ENCODE results near the gene TACR1. TPM values are rescaled to one million over a fixed set of nuclear protein-coding genes. Genes with fewer than 3 reads are reported as not detected.
"Not testable (repeated sequence)": the region's sequence is repeated elsewhere in the genome, so short reads cannot be mapped to it uniquely, and the experiment has no call there.

The TACR1 gene
- total RNA-seq, 4 donors from 2014 or later: 3.3 to 10.8 (median 5.3) TPM

DNA sequence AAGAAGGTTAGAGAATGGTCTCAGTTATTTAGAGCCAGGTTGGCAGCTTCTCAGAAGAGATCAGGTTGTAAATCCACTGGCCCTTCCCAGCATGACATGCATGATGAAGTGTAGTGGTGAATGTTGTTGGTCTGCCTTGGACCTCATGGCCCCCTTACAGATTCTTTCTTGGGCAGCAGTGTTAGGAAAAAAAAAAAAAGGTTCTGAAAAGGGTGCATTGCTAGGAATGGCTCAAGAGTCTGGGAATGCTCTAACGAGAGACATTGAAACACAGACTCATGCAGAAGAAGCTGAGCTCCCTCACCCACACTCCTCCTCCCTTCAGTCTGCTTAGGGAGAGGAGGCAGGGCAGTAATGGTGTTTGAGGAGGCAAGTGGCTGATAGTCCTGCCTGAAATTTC, 135.4 kb downstream of the TACR1 start:
- TF ChIP-seq POLR2A (IDR thresholded peaks at IDR 0.05) (no peak), EP300 (IDR thresholded peaks at IDR 0.05) (no peak)
- TF ChIP-seq, protein P1, sequence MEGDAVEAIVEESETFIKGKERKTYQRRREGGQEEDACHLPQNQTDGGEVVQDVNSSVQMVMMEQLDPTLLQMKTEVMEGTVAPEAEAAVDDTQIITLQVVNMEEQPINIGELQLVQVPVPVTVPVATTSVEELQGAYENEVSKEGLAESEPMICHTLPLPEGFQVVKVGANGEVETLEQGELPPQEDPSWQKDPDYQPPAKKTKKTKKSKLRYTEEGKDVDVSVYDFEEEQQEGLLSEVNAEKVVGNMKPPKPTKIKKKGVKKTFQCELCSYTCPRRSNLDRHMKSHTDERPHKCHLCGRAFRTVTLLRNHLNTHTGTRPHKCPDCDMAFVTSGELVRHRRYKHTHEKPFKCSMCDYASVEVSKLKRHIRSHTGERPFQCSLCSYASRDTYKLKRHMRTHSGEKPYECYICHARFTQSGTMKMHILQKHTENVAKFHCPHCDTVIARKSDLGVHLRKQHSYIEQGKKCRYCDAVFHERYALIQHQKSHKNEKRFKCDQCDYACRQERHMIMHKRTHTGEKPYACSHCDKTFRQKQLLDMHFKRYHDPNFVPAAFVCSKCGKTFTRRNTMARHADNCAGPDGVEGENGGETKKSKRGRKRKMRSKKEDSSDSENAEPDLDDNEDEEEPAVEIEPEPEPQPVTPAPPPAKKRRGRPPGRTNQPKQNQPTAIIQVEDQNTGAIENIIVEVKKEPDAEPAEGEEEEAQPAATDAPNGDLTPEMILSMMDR (IDR thresholded peaks at IDR 0.05): no peak
- no peaks in the 10 kb centered on the region for H3K36me3 ChIP-seq
- peaks cover 0 to 23% (median 0%) of the 10 kb centered on the region in 4 donors for H3K4me1 ChIP-seq
- H3K27me3 ChIP-seq: no peaks in the 10 kb centered on the region
- no peak overlapping the region for H3K27ac ChIP-seq
- no peaks in the 10 kb centered on the region for H3K9me3 ChIP-seq
- DNase-seq (ENCODE audit: low spot score in 2 of 2): no peak
- whole genome bisulfite sequencing, 2 donors: 45 to 59% methylated on average over 1 of the region's 1 CpG
- H3K4me3 ChIP-seq: no peak overlapping the region

DNA sequence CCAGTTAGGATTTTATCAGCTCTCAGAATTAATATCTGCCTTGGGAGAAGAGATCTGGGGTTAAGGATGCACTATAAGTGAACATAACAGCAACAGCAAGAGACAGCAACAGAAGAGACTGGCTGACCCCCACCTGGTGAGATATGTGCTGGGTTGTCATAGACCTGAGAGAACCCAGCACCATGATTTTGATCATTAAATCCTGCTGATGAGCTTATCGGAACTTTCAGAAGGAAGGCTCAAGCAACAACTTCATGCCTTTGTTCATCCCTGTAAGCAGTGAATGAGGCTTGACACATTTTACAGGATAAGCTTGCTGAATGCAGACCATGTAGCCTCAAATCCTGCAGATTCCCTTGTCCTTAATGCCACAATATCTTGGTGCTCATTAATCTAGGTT, 140.9 kb downstream of the TACR1 start:
- TF ChIP-seq EP300 (IDR thresholded peaks at IDR 0.05) (no peak), POLR2A (IDR thresholded peaks at IDR 0.05) (no peak)
- TF ChIP-seq, protein P1 (IDR thresholded peaks at IDR 0.05): no peak
- DNase-seq (ENCODE audit: low spot score in 2 of 2): no peak
- 67 to 87% methylated on average over 1 of the region's 1 CpG for WGBS, 2 donors
- Histone ChIP-seq H3K27me3 (no peaks in the 10 kb centered on the region), H3K4me1 (no peaks in the 10 kb centered on the region), H3K36me3 (no peaks in the 10 kb centered on the region), H3K4me3 (no peak overlapping the region), H3K9me3 (no peaks in the 10 kb centered on the region), H3K27ac (no peak overlapping the region)

DNA sequence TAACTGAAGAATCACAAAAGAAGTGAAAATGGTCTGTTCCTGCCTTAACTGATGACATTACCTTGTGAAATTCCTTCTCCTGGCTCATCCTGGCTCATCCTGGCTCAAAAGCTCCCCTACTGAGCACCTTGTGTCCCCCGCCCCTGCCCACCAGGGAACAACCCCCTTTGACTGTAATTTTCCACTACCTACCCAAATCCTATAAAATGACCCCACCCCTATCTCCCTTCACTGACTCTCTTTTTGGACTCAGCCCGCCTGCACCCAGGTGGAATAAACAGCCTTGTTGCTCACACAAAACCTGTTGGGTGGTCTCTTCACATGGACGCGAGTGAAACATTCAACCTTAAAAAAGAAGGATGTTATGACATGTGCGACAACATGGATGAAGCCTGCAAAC, 142.2 kb downstream of the TACR1 start:
- not testable (repeated sequence) for H3K4me1 ChIP-seq; H3K4me3 ChIP-seq; H3K27ac ChIP-seq; H3K9me3 ChIP-seq; H3K27me3 ChIP-seq; DNase-seq (ENCODE audit: low spot score in 2 of 2); H3K36me3 ChIP-seq
- WGBS, 2 donors: 92 to 94% methylated on average over 5 of the region's 5 CpGs

DNA sequence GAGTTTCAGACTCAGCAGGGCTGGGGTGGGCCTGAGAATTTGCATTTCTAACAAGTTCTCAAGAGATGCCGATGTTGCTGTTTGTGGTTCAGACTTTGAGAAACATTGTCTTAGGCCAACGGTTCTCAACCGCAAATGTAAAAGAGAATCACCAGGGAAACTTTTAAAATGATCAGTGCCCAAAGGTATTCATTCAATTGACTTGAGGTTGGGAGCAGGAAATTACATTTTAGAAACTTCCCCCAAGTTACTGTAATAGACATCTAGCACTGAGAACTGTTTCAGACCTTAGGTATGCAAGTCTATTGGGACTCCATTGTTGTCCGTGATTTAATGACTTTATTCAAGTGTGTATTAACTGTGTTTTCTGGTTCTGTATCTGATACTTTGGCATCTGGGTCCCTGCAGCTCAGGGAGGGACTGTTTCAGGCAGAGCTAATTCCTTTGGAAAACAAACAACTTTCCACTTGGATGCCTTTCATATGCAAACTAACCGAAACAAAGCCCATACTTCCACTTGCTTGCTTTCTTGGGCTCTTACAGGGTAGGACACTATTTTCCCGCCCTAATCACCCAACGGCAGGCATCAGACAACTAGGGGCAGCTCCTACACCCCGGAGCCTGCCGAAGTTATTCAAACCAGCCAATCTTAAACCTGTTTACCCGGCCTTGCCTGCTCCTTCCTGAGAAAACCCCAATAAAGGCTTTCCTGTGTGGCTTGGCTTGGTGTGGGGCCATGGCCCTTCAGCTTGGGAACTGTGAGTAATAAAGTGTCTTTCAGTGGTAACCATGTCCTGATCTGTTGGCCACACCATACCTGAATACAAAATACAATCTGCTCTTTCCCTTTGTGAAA, 143.3 kb downstream of the TACR1 start:
- Histone ChIP-seq H3K4me3 (no peak overlapping the region), H3K27ac (peak overlapping the region in 1 of 4 donors; percentile 35), H3K27me3 (no peaks in the 10 kb centered on the region), H3K4me1 (no peaks in the 10 kb centered on the region), H3K9me3 (no peaks in the 10 kb centered on the region), H3K36me3 (no peaks in the 10 kb centered on the region)
- 52 to 64% methylated on average over 10 of the region's 10 CpGs for WGBS, 2 donors
- DNase-seq (ENCODE audit: low spot score in 2 of 2): no peak
- TF ChIP-seq EP300 (IDR thresholded peaks at IDR 0.05): no peak
- TF ChIP-seq, protein P1 (IDR thresholded peaks at IDR 0.05): no peak
- TF ChIP-seq POLR2A (IDR thresholded peaks at IDR 0.05): no peak

DNA sequence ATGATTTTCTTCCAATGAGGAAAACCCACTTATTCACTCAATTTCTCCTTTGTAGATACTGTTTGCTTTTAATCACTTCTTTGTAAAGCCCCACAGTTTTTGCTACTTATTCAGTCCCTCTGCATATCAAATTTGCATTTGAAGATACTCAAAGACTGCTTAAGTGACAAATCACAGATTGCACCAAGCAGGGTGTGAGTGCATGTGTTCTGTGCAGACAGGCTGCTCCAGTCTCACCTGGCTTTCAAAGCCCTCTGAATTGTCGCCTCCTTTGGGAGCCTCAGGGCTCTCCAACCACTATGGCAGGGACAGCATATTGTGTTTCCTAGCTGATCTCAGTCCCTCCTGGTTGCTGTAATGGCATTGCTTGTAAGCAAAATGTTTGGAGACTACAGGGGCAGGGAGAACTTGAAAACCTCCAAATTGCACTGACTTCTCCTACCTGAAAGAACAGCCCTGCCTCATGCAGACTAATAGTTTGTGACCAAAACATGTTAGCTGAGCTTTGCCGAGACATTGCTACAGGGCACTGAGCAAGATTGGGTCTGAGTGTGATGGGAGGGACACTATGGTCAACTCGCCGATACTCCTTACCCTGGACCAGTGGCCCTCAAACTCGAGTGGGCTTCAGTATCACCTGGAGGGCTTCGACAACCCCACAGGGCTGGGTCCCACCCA, 144.0 kb downstream of the TACR1 start:
- H3K4me3 ChIP-seq: no peak overlapping the region
- WGBS, 2 donors: 83 to 87% methylated on average over 6 of the region's 6 CpGs
- H3K9me3 ChIP-seq: no peaks in the 10 kb centered on the region
- no peak overlapping the region for H3K27ac ChIP-seq
- H3K27me3 ChIP-seq: no peaks in the 10 kb centered on the region
- H3K36me3 ChIP-seq: peaks cover 0 to 2% (median 0%) of the 10 kb centered on the region in 3 donors
- no peaks in the 10 kb centered on the region for H3K4me1 ChIP-seq
- DNase-seq (ENCODE audit: low spot score in 2 of 2): no peak
- TF ChIP-seq EP300 (IDR thresholded peaks at IDR 0.05) (no peak), POLR2A (IDR thresholded peaks at IDR 0.05) (no peak)
- TF ChIP-seq, protein P1 (IDR thresholded peaks at IDR 0.05): no peak
